ENCODE data around the gene LAMTOR4.

DNA sequence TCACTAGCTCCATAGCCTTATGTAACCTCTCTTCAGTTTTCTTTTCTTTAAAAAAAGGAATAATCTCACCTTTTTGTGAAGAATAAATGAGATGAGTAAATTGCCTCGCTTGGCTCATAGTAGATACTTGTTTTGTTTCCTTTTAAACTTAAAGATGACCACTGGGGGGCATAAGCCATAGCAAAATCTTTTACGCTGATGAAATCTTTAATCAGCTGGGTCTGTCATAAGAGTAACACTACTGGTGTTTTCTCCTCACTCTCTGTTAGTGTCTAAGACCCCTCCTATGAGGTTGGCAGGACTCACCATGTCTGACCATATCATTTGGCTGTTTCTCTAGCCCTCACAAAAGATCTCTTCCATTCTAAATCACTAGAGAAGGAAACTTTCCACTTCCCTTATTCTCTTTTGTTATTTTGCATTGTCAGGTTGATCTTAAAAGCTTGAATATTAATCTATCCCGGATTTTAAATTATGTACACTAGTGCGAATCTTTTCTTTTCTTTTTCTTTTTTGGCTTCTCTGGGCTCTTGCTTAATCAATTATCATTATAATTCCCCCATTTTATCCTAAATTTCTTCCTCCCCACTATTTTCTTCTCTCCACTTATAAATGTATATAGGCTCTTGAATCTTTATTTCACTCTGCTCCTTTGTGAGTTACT lies 41.5 kb downstream of the LAMTOR4 start:
- TF ChIP-seq, protein P1, sequence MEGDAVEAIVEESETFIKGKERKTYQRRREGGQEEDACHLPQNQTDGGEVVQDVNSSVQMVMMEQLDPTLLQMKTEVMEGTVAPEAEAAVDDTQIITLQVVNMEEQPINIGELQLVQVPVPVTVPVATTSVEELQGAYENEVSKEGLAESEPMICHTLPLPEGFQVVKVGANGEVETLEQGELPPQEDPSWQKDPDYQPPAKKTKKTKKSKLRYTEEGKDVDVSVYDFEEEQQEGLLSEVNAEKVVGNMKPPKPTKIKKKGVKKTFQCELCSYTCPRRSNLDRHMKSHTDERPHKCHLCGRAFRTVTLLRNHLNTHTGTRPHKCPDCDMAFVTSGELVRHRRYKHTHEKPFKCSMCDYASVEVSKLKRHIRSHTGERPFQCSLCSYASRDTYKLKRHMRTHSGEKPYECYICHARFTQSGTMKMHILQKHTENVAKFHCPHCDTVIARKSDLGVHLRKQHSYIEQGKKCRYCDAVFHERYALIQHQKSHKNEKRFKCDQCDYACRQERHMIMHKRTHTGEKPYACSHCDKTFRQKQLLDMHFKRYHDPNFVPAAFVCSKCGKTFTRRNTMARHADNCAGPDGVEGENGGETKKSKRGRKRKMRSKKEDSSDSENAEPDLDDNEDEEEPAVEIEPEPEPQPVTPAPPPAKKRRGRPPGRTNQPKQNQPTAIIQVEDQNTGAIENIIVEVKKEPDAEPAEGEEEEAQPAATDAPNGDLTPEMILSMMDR (conservative IDR thresholded peaks at IDR 0.05; ENCODE audit: low read depth, low read length): peak; percentile 66
- TF ChIP-seq EZH2 (IDR thresholded peaks at IDR 0.05; ENCODE audit: low read length, unreplicated experiment): no peak
